ENCODE measurements around the gene SLC45A2. TPM values are rescaled to one million over a fixed set of nuclear protein-coding genes. Genes with fewer than 3 reads are reported as not detected.

Gene SLC45A2
- total RNA-seq, 1 experiment from 2014 or later = not detected

DNA sequence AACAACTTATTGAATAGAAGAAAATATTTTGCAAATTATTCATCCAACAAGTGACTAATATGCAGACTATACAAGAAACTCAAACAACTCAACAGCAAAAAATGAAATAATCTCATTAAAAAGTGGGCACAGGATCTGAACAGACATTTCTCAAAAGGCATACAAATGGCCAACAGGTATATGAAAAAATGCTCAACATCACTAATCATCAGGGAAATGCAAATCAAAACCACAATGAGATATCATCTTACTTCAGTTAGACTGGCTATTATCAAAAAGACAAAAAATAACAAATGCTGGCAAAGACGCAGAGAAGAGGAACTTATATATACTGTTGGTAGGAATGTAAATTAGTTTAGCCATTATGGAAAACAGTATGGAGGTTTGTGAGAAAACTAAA is 25.1 kb upstream of the SLC45A2 start:
- DNase-seq (ENCODE audit: low read depth) = no peak
- in situ Hi-C loops (cut with HindIII; ENCODE audit: low pct_unique_long_range_greater_than_20kb, low sequenced_read_pairs) = no loop called here

DNA sequence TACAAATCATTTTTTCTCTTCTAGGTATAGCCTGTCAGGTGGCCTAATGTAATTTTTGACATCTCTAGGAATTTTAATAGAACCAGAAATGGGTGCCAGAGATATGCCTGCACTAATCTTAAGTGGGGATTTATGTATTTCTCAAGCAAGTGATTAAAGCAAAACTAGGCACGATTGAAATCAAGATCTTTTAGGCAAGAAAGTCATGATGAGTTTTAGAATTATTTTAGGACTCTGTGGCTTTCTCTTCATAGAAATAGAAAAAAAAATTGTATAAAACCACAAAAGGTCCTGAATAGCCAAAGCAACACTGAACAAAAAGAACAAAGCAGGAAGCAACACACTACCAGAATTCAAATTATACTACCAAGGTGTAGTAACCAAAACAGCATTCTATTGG is 24.3 kb upstream of the SLC45A2 start:
- in situ Hi-C loops (cut with HindIII; ENCODE audit: low pct_unique_long_range_greater_than_20kb, low sequenced_read_pairs) = no loop called here
- DNase-seq (ENCODE audit: low read depth) = no peak

DNA sequence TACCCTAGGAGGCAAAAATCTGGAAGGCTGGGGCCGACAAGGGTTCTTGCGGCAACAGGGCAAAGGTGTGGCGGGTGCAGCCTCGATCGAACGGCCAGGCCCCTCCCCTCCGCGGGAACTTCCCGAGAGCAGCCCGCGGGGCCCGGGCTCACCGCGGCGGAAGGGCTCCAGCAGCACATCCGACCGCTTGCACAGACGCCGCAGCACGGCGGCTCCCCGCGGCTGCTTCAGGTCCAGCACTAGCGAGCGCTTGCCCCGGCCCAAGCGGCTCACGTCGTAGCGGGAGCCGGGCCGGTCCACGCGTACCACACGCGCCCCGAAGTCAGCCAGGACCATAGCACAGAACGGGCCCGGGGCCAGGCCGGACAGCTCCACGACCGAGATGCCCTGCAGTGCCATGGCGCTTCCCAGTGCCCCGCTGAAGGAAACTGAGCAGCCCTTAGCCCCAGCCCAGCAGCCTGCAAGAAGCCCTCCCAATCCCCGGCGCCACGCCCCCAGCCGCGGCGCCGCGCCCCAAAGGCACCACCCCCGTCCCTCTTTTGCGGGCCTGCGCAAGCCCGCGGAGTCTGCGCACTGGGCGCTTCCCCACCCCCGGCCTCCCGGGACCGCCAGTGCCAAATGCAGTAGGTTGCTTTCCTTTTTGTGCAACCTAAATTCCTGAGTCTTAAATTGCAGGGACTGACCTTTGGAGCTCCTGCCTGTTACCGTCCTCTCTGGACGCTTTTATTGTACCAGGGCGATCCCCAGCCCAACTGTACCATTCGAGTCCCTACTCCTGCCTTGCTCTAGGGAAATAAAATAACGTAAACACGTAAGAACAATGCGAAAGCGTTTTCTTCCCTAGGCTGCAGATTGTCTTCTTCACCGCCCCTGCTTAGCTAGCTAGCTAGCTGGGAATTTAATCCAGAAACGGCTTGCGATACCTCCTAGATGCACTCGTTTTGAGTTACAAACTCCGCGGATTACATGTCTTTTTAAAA is 23.4 kb upstream of the SLC45A2 start, which contains the start of gene AMACR:
Gene AMACR (minus strand): TSS at position 430 of the 980 bp plus-strand sequence. CDS start 31 bp downstream, at position 399.
- in situ Hi-C loops (cut with HindIII; ENCODE audit: low pct_unique_long_range_greater_than_20kb, low sequenced_read_pairs) = no loop called here
- peak; percentile 91 for DNase-seq (ENCODE audit: low read depth)

DNA sequence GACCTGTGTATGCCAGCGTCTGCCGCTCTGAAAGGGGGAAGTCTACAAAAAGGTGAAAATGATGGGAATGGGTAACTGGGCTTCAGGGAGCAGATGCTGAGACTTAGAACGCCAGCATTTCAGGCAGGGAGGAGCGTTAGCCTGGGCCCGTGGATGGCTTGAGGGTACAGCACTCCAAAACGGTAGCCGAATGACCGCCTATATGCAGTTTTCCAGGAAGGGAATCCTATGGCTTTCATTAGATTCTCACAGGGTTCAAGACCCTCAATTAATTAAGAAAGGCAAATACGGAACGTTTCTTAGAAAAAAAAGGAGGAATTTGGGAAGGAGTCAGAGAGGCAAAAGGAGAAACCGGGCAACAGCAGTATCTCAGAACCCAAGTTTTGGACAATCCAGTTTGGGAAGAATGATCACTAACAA is 22.7 kb upstream of the SLC45A2 start:
- no peak for DNase-seq (ENCODE audit: low read depth)
- in situ Hi-C loops (cut with HindIII; ENCODE audit: low pct_unique_long_range_greater_than_20kb, low sequenced_read_pairs) = no loop called here

DNA sequence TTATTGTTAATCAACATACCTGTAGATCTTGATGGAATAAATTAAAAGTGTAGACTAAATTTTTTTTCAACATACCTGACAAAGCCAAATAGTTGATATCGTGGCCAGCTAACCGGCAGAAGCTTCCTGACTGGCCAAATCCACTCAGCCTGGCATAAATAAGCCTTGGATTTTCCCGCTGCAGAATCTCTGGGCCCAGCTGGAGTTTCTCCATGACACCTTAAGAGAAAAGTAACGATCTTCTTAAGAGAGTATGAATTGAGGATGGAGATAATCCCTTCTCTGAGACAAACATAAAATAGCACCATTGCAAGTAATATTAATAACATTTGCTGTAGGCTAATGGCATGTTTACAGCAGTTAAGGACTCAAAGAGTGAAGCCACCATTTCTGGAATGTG is 21.2 kb upstream of the SLC45A2 start:
- DNase-seq (ENCODE audit: low read depth) = peak; percentile 32
- in situ Hi-C loops (cut with HindIII; ENCODE audit: low pct_unique_long_range_greater_than_20kb, low sequenced_read_pairs) = no loop called here

DNA sequence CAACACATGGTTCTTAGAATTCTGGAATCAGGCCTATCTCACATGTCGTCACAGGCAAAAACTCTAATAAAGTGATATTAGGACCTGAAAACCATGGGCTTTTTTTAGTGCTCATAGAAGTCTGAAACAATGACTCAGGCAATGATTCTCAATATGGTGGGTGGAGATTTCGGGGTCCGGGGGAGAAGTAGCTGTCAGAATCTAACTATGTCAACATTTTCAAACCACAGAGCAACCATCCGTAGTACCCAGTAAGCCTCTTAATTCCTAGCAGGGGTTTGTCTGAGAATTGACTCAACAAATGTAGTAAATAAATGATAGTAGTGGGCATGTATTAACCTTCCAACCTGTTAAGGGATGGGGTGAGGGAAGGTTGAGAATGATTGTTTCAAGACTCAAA is 20.7 kb upstream of the SLC45A2 start:
- peak; percentile 71 for DNase-seq (ENCODE audit: low read depth)
- in situ Hi-C loops (cut with HindIII; ENCODE audit: low pct_unique_long_range_greater_than_20kb, low sequenced_read_pairs) = no loop called here

DNA sequence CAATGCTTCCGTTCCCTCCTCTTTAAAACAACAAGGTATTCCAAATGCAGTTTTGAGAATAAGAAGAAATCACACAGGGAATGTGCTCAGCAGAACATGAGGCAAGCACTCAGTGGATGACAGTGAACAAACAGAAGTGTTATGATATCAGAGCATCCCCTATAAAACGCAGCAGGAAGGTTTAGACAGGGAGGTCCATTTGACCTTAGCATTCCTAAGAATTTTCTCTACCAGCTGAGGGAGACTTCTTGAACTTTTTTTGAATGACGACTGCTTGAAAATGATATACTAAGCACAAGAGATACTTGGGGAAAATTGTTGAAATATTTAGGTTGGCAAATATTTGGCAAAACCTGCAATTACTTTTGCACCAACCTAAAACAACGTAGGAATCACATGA is 19.4 kb upstream of the SLC45A2 start:
- DNase-seq (ENCODE audit: low read depth) = no peak
- in situ Hi-C loops (cut with HindIII; ENCODE audit: low pct_unique_long_range_greater_than_20kb, low sequenced_read_pairs) = no loop called here

DNA sequence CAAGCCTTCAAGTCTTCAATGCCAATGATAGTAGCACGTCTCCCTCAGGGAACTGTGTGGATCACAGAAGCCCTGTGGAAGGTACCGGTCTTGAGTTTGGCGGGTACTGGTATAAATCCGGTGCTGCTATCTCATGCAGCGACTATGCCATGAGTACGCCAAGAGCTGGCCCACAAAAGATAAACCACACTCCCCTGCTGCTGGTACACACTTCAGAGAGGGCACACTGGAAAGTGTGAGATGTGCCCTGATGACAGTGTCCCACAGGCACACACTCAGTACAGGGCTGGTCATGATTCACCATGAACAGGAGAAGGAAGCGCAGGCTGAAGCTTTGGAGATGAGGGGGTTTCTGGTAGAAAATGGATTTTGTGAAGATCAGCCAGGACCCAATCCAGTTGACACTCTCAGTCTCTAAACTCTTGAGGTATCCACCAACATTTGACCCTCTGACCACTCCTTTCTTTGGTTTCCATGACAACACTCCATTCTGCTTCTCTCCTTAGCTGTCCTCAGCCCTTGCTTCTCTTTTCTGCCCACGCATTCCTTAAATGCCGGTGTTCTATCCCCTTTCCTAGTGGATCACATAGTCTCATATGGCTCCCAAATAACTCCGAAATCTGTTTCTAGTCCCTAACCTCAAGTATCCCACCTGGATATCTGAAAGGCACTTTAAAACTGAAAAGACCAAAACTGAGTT is 18.3 kb upstream of the SLC45A2 start:
- in situ Hi-C loops (cut with HindIII; ENCODE audit: low pct_unique_long_range_greater_than_20kb, low sequenced_read_pairs) = no loop called here
- DNase-seq (ENCODE audit: low read depth) = no peak

DNA sequence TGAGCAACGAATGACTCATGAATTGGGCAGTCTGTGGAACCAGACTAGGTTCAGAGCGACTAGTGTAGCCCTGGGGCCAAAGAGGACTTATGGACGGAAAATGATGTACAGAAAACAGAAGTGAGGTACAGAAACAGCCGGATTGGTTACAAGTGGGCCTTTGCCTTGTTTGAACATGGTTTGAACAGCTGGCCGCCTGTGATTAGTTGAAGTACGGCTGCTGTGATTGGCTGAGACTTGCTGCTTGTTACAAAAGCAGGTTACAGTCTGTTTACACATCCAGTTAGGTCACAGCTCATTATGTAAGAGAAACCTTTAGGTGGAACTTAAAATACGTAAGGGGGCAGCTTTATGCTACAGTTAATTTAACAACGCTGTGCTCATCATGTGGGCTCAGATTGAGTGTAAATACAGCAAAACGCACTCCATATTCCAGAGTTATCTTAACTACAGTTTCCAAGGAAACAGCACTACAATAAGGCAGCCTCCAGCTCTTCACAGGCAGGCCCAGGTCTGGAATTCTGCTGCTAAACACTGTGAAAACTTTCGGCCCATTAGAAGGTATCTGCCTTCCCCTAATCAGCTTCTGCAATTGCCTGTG is 16.8 kb upstream of the SLC45A2 start:
- peak; percentile 93 for DNase-seq (ENCODE audit: low read depth)
- in situ Hi-C loops (cut with HindIII; ENCODE audit: low pct_unique_long_range_greater_than_20kb, low sequenced_read_pairs) = no loop called here

DNA sequence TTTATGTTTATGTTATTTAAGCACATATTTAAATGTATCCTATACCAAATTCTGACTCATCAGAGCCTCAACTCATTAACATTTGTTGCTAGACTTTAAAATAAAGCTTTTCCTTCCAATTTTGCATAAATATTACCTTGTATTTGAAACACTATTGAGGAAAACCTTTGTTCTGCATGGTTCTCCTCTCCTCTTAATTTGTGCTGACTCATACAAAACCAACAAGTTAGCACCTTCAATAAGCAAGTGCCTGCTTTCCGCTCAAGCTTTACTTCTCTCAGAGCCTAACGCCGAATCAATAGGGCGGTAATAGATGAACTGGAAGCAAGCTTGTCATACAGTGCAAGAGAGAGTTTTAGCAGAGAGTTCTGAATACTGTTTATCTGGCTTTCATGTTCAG is 15.5 kb upstream of the SLC45A2 start:
- DNase-seq (ENCODE audit: low read depth) = peak; percentile 21
- in situ Hi-C loops (cut with HindIII; ENCODE audit: low pct_unique_long_range_greater_than_20kb, low sequenced_read_pairs) = no loop called here

DNA sequence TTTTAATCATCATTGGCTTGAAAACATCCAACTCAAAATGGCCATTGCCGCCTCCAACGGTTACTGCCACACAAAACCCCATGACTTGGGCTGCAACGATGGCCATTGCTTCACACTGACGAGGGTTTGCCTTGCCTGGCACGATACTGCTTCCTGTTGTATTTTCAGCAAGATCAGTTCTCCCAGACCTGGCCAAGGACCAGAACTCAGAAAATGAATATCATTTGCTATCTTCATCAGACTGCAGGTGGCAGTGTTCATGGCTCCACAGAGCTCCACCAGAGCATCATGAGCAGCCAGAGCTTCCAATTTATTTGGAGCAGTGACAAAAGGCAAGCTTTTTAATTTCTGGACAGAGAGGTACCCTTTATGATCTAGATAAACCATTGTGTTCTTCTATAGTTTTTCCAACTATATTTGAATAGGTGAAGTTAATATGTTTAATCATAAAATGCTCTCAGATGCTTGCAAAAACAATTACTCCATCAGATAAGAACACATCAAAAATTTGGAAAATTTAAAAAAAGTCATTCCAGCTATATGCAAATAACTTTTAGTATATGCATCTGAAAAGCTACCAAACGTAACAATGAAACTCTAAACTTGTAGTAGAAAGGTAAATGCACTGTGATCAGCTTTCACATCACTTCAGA is 13.0 kb upstream of the SLC45A2 start:
- in situ Hi-C loops (cut with HindIII; ENCODE audit: low pct_unique_long_range_greater_than_20kb, low sequenced_read_pairs) = no loop called here
- DNase-seq (ENCODE audit: low read depth) = peak; percentile 65

DNA sequence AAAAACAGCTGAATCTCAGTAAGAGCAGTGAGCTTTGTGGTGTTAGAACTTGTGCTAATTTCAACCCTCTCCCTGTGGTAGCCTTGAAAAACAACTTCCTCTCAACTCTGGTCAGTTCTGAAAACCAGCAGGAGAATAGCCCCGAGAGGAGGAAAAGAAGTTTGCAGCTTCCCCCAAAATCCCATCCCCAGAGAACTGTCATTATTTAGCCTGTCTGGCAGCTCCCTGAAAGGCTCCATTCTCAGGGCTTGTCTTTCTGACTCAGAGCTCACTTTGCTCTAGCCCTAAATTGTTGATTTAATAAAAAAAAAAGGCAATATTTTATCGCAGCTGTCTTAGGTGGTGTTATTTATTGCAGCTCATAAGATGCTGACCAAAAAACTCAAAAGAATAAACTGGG is 11.4 kb upstream of the SLC45A2 start:
- DNase-seq (ENCODE audit: low read depth) = no peak
- in situ Hi-C loops (cut with HindIII; ENCODE audit: low pct_unique_long_range_greater_than_20kb, low sequenced_read_pairs) = no loop called here

DNA sequence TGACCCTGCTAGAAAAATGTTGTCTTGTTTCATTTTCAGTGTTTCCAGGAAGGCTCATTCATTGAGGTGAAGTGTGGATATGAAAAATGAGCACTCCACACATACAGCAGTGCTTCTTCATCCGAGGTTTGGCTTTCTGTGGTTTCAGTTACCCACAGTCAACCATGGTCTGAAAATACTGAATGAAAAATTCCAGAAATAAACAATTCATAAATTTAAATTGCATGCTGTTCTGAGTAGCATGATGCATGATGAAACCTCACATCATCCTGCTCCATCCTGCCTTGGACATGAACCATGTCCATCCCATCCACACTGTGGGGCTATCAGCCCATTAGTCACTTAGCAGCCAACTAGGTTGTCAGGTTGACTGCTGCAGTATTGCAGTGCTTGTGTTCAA is 10.4 kb upstream of the SLC45A2 start:
- DNase-seq (ENCODE audit: low read depth) = no peak
- in situ Hi-C loops (cut with HindIII; ENCODE audit: low pct_unique_long_range_greater_than_20kb, low sequenced_read_pairs) = no loop called here

DNA sequence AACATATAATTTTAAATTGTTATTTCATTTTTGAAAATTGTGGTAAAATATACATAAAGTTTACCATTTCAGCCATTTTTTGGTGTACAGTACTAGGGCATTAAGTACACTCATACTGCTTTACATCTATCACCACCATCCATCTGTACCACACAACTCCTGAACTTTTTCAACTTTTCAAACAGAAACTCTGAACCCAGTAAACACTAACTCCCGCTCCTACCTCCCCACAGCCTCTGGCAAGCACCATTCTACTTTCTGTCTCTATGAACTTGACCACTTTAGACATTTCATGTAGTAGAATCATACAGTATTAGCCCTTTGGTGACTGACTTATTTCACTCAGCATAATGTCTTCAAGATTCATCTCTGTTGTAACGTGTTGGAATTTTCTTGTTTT is 8.4 kb upstream of the SLC45A2 start:
- in situ Hi-C loops (cut with HindIII; ENCODE audit: low pct_unique_long_range_greater_than_20kb, low sequenced_read_pairs) = no loop called here

DNA sequence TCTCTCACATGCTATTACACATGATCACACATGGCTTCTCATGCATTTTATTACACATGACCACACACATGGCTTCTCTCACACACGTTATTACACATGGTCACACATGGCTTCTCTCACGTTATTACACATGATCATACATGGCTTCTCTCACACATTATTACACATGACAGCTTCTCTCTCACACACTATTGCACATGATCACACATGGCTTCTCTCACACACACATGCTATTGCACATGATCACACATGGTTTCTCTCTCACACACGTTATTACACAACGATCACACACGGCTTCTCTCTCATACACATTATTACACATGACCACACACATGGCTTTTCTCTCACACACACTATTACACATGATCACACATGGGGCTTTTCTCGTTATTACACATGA is 954 bp upstream of the SLC45A2 start:
- no peak for DNase-seq (ENCODE audit: low read depth)
- in situ Hi-C loops (cut with HindIII; ENCODE audit: low pct_unique_long_range_greater_than_20kb, low sequenced_read_pairs) = no loop called here

More for the DNA sequence above, 8.4 kb upstream of the SLC45A2 start:
- DNase-seq (ENCODE audit: low read depth) = no peak

DNA sequence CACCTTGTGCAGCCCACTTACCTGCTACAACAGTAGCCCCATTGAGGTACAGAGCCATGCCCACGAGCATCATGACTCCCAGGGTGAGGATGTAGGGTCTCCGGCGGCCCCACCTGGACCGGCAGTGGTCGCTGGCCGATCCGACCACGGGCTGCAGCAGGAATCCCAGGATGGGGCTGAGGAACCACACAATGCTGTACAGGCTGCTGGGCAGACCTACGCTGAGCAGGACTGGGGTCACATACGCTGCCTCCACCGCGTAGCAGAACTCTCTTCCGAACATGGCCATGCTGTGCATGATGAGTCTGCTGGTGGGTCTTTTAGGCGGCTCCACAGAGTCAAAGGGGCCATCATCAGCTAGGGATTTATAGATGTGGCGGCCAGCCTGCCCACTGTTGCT is 315 bp downstream of the SLC45A2 start:
- no peak for DNase-seq (ENCODE audit: low read depth)
- in situ Hi-C loops (cut with HindIII; ENCODE audit: low pct_unique_long_range_greater_than_20kb, low sequenced_read_pairs) = no loop called here

DNA sequence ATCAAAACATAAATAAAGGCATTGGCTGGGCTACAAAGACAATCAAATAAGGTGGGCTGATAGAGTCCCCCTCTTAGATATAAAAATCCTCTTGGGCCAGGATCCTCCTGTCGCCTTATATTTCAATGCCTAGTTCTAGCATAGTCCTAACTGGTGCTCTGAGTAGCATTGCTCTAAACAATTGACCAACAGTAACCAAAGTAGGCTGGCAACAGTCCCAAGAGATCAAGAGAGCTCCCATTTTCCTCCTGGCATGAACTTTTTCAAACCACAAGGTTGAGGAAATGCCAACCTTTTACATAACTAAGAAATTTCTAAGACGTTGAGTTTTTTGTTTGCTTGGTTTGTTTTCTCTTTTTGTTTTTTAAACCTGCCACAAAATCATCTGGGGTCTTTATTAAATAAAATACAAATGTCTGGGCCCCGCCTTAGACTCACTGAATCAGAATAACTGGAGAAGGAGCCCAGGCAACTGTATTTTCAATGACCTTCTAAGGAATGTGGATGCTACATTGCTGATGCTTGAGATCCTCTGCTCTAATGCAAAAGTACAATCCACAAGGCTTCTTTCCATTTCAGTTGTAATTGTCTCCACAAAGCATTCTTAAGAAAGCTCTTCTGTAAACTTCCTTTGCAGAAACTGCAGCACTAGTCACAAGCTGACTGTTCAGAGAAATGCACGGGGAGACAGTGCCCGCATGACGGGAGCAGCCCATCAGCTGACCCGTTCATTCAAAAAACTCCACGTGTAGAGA is 2.9 kb downstream of the SLC45A2 start:
- in situ Hi-C loops (cut with HindIII; ENCODE audit: low pct_unique_long_range_greater_than_20kb, low sequenced_read_pairs) = no loop called here

DNA sequence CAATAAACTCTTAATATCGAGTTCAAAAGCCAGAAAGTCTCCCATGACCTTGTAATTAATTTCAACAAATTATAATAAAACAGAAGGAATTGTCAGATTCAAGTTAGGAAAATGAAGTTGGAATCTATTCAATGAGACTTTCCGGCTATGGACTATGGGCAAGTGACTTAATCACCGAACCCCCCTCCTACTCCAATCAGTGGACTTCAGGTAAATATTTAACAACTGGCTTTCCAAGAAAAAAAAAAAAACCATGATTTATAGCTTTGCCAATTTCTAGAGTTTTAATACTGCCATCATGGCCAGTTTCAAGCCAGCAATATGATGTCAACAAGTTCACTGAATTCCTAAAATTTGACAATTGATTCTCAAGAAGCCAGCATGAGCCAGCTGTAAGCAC is 4.5 kb downstream of the SLC45A2 start:
- no peak for DNase-seq (ENCODE audit: low read depth)
- in situ Hi-C loops (cut with HindIII; ENCODE audit: low pct_unique_long_range_greater_than_20kb, low sequenced_read_pairs) = no loop called here

More for the DNA sequence above, 2.9 kb downstream of the SLC45A2 start:
- no peak for DNase-seq (ENCODE audit: low read depth)

All from Caki2 (cell line).